CD4-positive, alpha-beta memory T cell (primary cell): ENCODE data around the gene CD99. TPM values are rescaled to one million over a fixed set of nuclear protein-coding genes. Genes with fewer than 3 reads are reported as not detected.

Experiments
- CTCF ChIA-PET: fragments of 350-600 bp; sonication (Branson Sonifier 250); formaldehyde crosslinking; loops from one replicate; lab custom pipeline; 2021; ENCODE audit warnings: inconsistent platforms; ENCODE audit not compliant: partially characterized antibody; lab: Charles Lee
- POLR2A ChIA-PET: fragments of 350-600 bp; sonication (Branson Sonifier 250); formaldehyde crosslinking; loops from one replicate; lab custom pipeline; 2021; ENCODE audit not compliant: partially characterized antibody; lab: Charles Lee
- DNase-seq, 5 donors: peaks; one replicate each; pipeline versions ENCODE4 v3.0.0 to v3.0.0-alpha.2; 2020 to 2022; ENCODE audit warnings: mixed read lengths in 1 of 5
- H3K27ac ChIP-seq: one replicate; pipeline ENCODE4 v1.7.0; 2013; ENCODE audit warnings: low read depth, low read length
- H3K27me3 ChIP-seq: 2 replicates; pipeline ENCODE4 v1.7.0; 2013; ENCODE audit warnings: mild to moderate bottlenecking, low read length, moderate library complexity; ENCODE audit not compliant: insufficient read depth
- H3K36me3 ChIP-seq: 2 replicates; pipeline ENCODE4 v1.7.0; 2013; ENCODE audit warnings: mild to moderate bottlenecking, low read length, moderate library complexity; ENCODE audit not compliant: insufficient read depth
- H3K4me1 ChIP-seq: 2 replicates; pipeline ENCODE4 v1.7.0; 2013; ENCODE audit warnings: mild to moderate bottlenecking, low read length, moderate library complexity; ENCODE audit not compliant: insufficient read depth
- H3K4me3 ChIP-seq, 2 donors: one replicate each; pipeline ENCODE4 v1.7.0; 2013; ENCODE audit warnings: low read length in 2 of 2, mild to moderate bottlenecking in 1 of 2
- H3K9me3 ChIP-seq, 2 donors: one replicate each; pipeline ENCODE4 v1.7.0; 2013; ENCODE audit warnings: low read length in 2 of 2, control low read depth in 1 of 2; ENCODE audit not compliant: control insufficient read depth in 1 of 2
- H3K27ac Mint-ChIP-seq, 7 donors: one replicate each; pipeline ENCODE4 v1.8.0; 2020 to 2021; ENCODE audit warnings: mixed read lengths in 7 of 7, mild to moderate bottlenecking in 6 of 7, inconsistent platforms in 3 of 7, moderate library complexity in 3 of 7
- H3K27me3 Mint-ChIP-seq, 2 donors: one replicate each; pipeline ENCODE4 v1.8.0; 2020 to 2021; ENCODE audit warnings: mixed read lengths in 2 of 2
- H3K36me3 Mint-ChIP-seq, 2 donors: one replicate each; pipeline ENCODE4 v1.8.0; 2020 to 2021; ENCODE audit warnings: mixed read lengths in 2 of 2, inconsistent platforms in 1 of 2, mild to moderate bottlenecking in 1 of 2
- H3K4me1 Mint-ChIP-seq, 4 donors: one replicate each; pipeline ENCODE4 v1.8.0; 2020 to 2021; ENCODE audit warnings: mixed read lengths in 4 of 4, mild to moderate bottlenecking in 1 of 4
- H3K4me3 Mint-ChIP-seq, 8 donors: one replicate each; pipeline ENCODE4 v1.8.0; 2020 to 2021; ENCODE audit warnings: mixed read lengths in 8 of 8, mild to moderate bottlenecking in 7 of 8, moderate library complexity in 6 of 8, inconsistent platforms in 3 of 8
- H3K9me3 Mint-ChIP-seq, 8 donors: one replicate each; pipeline ENCODE4 v1.8.0; 2020 to 2021; ENCODE audit warnings: mixed read lengths in 8 of 8, mild to moderate bottlenecking in 5 of 8, inconsistent platforms in 3 of 8, moderate library complexity in 1 of 8
- intact Hi-C: fragments of 100-400 bp; cut with micrococcal nuclease; formaldehyde crosslinking; loops from one replicate; pipeline ENCODE4 v1.15.1; 2023
- polyA plus RNA-seq, 2 donors: library from polyadenylated mRNA; unstranded; fragments of 300-500 nt; fragmentation: Illumina TruSeq; gene quantifications; one replicate each; pipeline ENCODE4 v1.2.3, GENCODE V29; 2021
- total RNA-seq, 2 experiments: library from RNA; stranded (reverse); gene quantifications; one replicate each; pipeline ENCODE4 v1.2.3, GENCODE V29; 2021

CD99 gene
- total and polyA plus RNA-seq, 4 experiments from 2014 or later: 283 to 400 (median 339) TPM

DNA sequence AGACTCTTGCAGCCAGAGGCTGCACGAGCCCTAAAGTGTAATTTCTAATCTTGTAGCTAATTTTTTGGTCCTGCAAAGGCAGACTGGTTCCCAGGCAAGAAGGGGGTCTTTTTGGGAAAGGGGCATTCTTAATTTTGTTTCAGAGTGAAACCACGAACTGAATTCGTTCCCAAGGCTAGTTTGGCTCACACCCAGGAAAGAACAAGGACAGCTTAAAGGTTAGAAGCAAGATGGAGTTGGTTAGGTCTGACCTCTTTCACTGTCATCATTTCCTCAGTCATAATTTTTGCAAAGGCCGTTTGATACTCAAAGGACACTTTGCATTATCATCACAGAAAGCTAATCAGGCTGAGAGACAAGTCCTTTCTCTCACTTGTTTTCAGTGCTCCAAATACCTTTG, 91.7 kb downstream of the CD99 start:
- Mint-ChIP-seq H3K9me3 (peaks cover 0 to 1% (median 0%) of the 10 kb centered on the region in 8 donors), H3K4me1 (peaks cover 8 to 14% (median 10%) of the 10 kb centered on the region in 4 donors), H3K27ac (no peak overlapping the region), H3K36me3 (no peaks in the 10 kb centered on the region), H3K4me3 (no peak overlapping the region), H3K27me3 (peaks cover 2% of the 10 kb centered on the region in 2 donors)
- POLR2A ChIA-PET: no interaction called here
- no peaks in the 10 kb centered on the region for H3K4me1 ChIP-seq
- H3K4me3 ChIP-seq: no peak overlapping the region
- H3K27me3 ChIP-seq: no peaks in the 10 kb centered on the region
- no peaks in the 10 kb centered on the region for H3K9me3 ChIP-seq
- no peak overlapping the region for H3K27ac ChIP-seq
- DNase-seq: no peak
- no peaks in the 10 kb centered on the region for H3K36me3 ChIP-seq
- CTCF ChIA-PET: no interaction called here
- intact Hi-C loops: no loop called here

DNA sequence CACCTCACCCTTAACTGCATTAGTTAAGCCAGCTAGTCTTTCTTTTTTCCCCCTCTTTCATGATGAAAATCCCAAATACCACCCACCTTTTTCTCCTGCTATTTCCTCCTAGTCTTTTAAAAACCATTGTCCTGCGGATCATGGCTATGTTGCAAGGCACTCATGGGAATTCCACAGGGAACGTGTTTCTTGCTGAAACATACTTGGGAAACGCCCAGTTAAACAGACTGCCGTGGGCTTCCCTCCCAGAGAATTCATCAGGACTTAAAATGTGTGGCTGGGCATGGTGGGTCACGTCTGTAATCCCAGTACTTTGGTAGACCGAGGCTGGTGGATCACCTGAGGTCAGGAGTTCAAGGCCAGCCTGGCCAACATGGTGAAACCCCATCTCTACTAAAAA, 92.9 kb downstream of the CD99 start:
- Histone ChIP-seq H3K9me3 (no peaks in the 10 kb centered on the region), H3K4me3 (no peak overlapping the region), H3K36me3 (no peaks in the 10 kb centered on the region), H3K4me1 (no peaks in the 10 kb centered on the region), H3K27me3 (no peaks in the 10 kb centered on the region), H3K27ac (no peak overlapping the region)
- POLR2A ChIA-PET: no interaction called here
- Mint-ChIP-seq H3K27ac (no peak overlapping the region), H3K4me1 (peaks cover 8 to 14% (median 10%) of the 10 kb centered on the region in 4 donors), H3K27me3 (peaks cover 2% of the 10 kb centered on the region in 2 donors), H3K36me3 (no peaks in the 10 kb centered on the region), H3K4me3 (no peak overlapping the region), H3K9me3 (peaks cover 0 to 2% (median 0%) of the 10 kb centered on the region in 8 donors)
- intact Hi-C loops: no loop called here
- CTCF ChIA-PET: no interaction called here
- DNase-seq: no peak

DNA sequence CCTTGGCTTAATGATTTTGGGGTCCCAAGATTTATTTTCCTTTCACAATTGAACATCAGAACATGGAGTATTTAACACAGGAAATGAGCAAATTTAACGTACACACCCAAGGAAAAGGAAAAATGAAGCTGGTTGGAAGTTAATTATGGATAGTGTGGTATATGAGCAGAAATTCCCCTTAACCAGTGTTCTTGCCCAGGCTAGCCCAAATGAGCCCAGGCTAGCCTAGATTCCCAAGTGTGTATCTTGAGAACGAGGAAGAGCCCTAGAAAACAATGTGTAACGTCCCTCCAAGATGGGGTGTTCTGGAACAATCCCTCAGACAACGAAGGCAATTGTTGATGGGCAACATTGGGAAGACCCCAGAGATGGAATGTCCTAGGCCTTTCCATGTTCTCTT, 94.4 kb downstream of the CD99 start:
- Histone ChIP-seq H3K9me3 (no peaks in the 10 kb centered on the region), H3K4me1 (no peaks in the 10 kb centered on the region), H3K27ac (no peak overlapping the region), H3K27me3 (no peaks in the 10 kb centered on the region), H3K36me3 (no peaks in the 10 kb centered on the region), H3K4me3 (no peak overlapping the region)
- Mint-ChIP-seq H3K4me1 (peaks cover 8 to 14% (median 10%) of the 10 kb centered on the region in 4 donors), H3K36me3 (no peaks in the 10 kb centered on the region), H3K9me3 (peaks cover 0 to 2% (median 0%) of the 10 kb centered on the region in 8 donors), H3K27me3 (peaks cover 0 to 2% of the 10 kb centered on the region in 2 donors), H3K27ac (no peak overlapping the region), H3K4me3 (no peak overlapping the region)
- no peak for DNase-seq
- ChIA-PET CTCF (no interaction called here), POLR2A (no interaction called here)
- intact Hi-C loops: no loop called here

DNA sequence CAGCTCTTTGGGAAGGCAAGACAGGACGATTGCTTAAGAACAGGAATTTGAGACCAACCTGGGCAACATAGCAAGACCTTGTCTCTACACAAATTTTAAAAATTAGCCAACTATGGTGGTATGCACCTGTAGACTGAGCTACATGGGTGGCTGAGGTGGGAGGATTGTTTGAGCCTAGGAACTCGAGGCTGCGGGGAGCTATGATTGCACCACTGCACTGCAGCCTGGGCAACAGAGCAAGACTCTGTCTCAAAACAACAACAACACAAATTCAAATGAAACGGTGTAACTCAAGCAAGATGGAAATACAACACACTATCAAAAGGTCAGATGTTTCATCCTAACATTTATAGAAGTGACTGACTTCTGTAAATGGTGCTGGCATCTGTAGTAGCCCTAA, 97.9 kb downstream of the CD99 start:
- Histone ChIP-seq H3K4me3 (no peak overlapping the region), H3K27ac (no peak overlapping the region), H3K36me3 (no peaks in the 10 kb centered on the region), H3K27me3 (no peaks in the 10 kb centered on the region), H3K9me3 (no peaks in the 10 kb centered on the region), H3K4me1 (no peaks in the 10 kb centered on the region)
- no peak overlapping the region for H3K27ac Mint-ChIP-seq
- ChIA-PET POLR2A (no interaction called here), CTCF (no interaction called here)
- H3K27me3 Mint-ChIP-seq: peaks cover 0 to 3% of the 10 kb centered on the region in 2 donors
- H3K36me3 Mint-ChIP-seq: peaks cover 0 to 5% of the 10 kb centered on the region in 2 donors
- intact Hi-C loops: no loop called here
- peaks cover 0 to 2% (median 0%) of the 10 kb centered on the region in 8 donors for H3K9me3 Mint-ChIP-seq
- no peak for DNase-seq
- no peaks in the 10 kb centered on the region for H3K4me1 Mint-ChIP-seq
- H3K4me3 Mint-ChIP-seq: no peak overlapping the region

DNA sequence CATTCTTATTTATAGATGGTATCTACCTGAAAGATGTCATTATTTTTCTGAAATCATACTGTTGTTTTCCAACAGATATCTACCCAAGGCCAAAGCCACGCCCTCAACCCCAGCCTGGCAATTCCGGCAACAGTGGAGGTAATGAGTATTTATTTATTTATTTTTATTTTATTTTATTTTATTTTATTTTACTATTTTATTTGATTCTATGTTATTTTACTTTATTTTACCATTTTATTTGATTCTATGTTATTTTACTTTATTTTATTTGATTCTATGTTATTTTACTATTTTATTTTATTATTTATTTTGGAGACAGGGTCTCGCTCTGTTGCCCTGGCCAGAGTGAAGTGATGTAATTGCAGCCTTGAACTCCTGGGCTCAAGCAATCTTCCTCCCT, 98.5 kb downstream of the CD99 start:
- Histone ChIP-seq H3K4me3 (no peak overlapping the region), H3K9me3 (no peaks in the 10 kb centered on the region), H3K27me3 (no peaks in the 10 kb centered on the region), H3K4me1 (no peaks in the 10 kb centered on the region), H3K36me3 (no peaks in the 10 kb centered on the region), H3K27ac (no peak overlapping the region)
- Mint-ChIP-seq H3K4me3 (no peak overlapping the region), H3K36me3 (peaks cover 0 to 5% of the 10 kb centered on the region in 2 donors), H3K27me3 (peaks cover 0 to 3% of the 10 kb centered on the region in 2 donors), H3K9me3 (peaks cover 0 to 2% (median 0%) of the 10 kb centered on the region in 8 donors), H3K4me1 (no peaks in the 10 kb centered on the region), H3K27ac (no peak overlapping the region)
- CTCF ChIA-PET: no interaction called here
- POLR2A ChIA-PET: no interaction called here
- no peak for DNase-seq
- intact Hi-C loops: no loop called here

Other genes starting within 250 kb of the CD99 start
- gene DHRSX, start 190.3 kb upstream of the CD99 start, total RNA-seq: 10 to 100 TPM; 12.1 to 17.5 TPM
- gene DHRSX, start 190.3 kb upstream of the CD99 start, polyA plus RNA-seq: 10 to 100 TPM; 15.5 to 23.5 TPM
- gene ZBED1, start 190.3 kb upstream of the CD99 start, total RNA-seq: 10 to 100 TPM; 29.2 to 29.9 TPM
- 10 to 100 TPM; 18.1 to 34.1 TPM for gene ZBED1, start 190.3 kb upstream of the CD99 start, polyA plus RNA-seq
- under 1 TPM in 1 of 2 experiments, not detected in 1; 0.32 TPM for gene XG, start 60.7 kb downstream of the CD99 start, total RNA-seq
- gene XG, start 60.7 kb downstream of the CD99 start, polyA plus RNA-seq: not detected
- gene GYG2, start 137.6 kb downstream of the CD99 start, total RNA-seq: not detected
- gene GYG2, start 137.6 kb downstream of the CD99 start, polyA plus RNA-seq: not detected
- 1 to 10 TPM; 2.1 to 3.2 TPM for gene ARSD, start 238.0 kb downstream of the CD99 start, total RNA-seq
- gene ARSD, start 238.0 kb downstream of the CD99 start, polyA plus RNA-seq: 1 to 10 TPM in 1 of 2 donors, under 1 TPM in 1; 0.97 to 2.4 TPM